HG03139 (cell line): Measurements from ENCODE around the gene DNAH10.

ENCODE experiments used
- ATAC-seq: cut with Tn5 transposase; IDR thresholded peaks from one replicate; pipeline ENCODE4 v1.9.1; 2021; ENCODE audit not compliant: unreplicated experiment

DNAH10 gene

DNA sequence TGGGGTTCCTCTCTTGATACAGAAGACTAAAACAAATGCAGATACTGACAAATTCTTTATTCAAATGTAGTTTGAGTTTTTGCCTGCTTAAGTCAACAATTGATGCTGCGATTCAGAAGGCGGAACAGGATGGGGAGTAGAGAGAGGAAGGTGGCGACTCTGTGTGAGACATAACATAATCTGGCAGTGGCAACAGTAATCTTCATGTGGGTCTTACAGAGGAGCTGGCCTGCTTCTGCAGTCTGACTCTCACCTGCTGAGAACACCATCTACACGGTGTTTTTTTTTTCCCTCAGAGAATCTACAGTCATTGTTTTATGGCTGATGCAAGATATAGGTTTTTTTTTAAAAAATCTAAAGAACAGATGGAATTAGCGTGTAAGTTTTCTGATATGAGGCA lies 200.4 kb downstream of the DNAH10 start:
- no peak for ATAC-seq

DNA sequence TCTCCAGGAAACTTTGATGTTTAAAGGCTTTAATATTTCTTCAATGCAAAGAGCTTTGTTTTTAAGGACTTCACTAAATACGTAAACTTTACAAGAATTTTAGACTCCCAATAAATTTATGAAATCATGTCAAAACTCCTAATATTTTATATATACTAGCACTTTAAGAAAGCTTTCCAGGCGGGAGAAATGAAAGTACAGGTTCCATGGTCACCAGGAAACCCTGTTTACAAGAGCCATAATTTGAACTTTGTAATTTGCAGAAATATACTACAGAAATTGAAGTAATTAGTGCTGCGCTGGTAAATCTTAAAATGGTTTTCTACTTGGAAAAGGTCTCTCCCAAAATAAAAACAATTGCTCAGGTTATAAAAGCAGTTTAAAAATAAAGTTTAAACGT lies 201.7 kb downstream of the DNAH10 start:
- ATAC-seq = no peak

DNA sequence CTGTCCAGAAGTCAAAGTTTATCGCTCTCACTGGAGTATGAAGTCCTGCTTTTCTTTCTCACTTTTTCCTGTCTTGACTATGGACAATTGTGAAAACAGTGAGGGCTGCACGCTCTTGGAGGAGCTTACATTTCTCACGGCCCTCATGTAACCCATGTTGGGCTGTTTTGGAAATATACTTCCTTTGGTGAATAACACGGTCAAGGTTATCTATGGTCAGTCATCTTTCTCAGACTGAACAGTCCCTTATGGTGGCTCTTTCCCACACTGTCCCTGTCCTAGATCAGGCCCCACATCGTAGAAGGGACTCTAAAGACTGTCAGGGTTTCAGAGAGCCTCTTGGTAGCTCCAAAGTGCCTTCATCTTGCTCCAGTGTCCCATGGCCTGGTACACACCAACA lies 203.3 kb downstream of the DNAH10 start:
- ATAC-seq = no peak

DNA sequence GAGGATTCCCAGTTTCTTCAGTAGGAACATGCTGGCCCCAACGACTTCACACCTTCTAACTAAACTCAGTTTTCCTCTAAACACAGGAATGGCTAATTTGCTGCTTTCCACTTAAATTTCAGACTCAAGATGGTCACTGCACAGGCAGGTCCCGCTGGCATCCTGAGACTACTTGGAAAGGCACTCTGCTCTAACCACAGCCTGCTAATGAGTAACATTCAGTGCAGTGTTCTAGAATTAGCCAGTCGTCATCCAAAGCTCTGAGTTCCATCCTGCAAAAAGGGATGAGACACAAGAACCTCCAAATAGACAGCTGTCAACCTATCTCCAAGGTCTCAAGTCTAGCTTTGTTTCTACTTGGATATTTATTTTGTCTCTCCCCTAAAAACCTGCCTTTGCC lies 204.5 kb downstream of the DNAH10 start:
- ATAC-seq = no peak

DNA sequence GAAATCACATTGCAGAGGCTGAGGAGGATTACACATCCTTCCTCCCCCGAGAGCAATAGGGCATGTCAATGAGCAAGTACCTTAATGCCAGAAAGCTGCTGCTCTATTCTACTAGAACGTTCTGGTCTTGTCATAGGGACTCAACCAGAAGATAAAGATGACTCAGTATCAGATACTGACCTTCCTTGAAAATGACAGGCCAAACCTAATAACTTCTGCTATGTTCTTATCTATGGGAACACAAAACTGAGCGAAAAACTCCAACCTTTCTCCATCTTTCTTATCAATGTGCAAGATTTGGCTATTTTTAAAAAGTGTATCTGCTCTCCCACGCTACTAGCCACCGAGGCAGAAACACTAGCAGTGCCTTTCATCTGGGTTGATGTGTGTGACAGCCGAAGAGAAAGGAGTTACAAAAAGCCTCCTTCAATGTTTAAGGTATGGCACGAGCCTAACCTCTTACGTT lies 205.1 kb downstream of the DNAH10 start:
- no peak for ATAC-seq

DNA sequence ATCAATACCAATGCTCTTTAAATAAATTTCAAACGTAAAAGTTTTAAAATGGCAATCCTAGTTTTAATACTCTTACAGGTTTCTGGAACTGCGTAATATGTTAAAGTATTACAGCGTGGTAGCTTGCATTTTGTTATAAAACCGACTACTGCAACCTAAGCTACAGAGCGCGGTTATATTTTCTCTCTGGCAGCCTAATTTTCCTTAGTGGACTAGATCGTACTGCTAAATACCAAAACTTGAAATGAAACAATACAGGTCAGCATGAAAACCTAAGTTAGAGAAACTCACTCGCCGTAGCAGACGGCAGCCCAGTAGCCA lies 209.3 kb downstream of the DNAH10 start:
- no peak for ATAC-seq

DNA sequence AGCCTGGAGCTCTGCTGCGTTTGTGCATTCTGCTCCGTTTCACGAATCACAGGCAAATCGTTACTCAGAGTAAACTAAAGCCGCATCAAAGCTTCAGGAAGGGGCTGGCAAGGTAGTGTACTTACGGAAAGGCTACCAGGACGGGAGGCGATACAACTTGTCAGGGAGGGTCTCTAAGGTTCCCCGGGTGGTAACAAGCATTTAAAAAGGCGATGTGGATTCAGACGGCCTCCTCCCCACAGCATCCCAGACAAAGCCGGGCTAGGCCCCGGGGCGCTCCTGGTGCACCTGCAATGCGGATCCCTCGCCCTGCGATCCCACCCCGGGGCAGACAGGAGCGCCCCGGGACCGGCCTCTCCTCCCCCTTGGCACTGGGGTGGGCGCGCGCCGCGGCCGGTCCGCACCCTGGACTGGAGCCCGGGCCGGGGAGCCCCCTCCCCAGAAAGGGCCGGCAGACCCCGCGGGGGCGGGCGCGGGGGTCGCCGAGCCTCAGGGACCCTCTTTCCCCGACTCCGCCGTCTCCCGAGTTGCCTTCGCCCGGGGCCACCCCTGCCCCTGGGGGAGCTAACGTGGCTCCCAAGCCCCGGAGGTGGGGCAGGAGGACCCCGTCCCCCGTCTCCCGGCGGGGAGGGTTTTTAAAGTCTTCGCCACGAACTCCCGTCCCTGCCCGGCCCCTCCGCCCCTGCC lies 209.8 kb downstream of the DNAH10 start:
- no peak for ATAC-seq

DNA sequence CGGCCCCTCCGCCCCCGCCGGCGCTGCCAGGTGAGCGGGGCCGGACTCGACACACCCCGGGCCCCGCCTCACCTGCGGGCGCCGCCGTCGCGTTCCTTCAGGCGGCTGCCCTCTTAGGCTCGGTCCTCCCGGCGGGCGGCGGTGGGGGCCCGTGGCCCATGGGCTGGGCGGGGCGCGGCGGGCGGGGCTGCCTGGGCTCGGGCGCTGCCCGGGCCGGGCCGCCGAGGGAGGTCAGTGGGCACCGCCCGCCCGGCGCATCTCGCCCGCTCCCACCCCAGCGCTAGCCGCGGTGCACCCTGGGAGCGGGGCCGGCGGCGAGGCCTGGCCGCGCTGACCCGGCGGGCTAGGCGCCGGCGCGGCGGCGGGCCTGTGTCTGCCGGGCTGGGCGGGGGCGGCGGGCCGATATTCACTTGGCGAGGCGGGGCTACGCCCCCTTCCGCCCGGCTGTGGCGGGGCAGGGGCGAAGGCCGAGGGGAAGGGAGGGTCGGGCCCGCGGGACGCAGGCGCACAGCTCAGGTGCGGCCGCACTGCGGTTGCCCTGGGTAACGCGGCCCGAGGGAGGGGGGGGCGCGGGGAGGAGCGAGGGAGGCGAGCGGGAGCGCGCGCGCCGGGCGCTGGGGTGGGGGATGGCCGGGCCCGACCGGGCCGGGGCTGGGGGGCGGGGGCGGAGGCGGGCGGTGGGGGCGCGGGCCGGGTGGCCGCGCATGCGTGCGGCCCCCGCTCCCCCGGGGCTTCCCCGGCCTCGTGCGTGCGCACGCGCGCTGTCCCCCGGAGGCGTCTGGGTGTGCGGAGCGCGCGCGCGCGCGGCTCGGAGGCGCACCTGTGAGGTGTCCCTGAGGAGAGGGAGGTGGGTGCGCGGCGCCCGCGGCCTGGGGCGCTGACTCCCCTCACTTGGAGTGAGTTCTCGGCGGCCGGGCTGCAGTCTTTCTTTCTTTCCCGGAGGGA lies 210.6 kb downstream of the DNAH10 start, which contains the start of the genes CCDC92 and ZNF664:
TSS of gene CCDC92 (minus strand) at position 375 of the 945 bp plus-strand sequence. CDS start 28,526 bp downstream, outside the sequence.
TSS of gene ZNF664 (plus strand) at position 759 of the 945 bp plus-strand sequence. CDS start 38,930 bp downstream, outside the sequence.
- ATAC-seq = peak; percentile 74

DNA sequence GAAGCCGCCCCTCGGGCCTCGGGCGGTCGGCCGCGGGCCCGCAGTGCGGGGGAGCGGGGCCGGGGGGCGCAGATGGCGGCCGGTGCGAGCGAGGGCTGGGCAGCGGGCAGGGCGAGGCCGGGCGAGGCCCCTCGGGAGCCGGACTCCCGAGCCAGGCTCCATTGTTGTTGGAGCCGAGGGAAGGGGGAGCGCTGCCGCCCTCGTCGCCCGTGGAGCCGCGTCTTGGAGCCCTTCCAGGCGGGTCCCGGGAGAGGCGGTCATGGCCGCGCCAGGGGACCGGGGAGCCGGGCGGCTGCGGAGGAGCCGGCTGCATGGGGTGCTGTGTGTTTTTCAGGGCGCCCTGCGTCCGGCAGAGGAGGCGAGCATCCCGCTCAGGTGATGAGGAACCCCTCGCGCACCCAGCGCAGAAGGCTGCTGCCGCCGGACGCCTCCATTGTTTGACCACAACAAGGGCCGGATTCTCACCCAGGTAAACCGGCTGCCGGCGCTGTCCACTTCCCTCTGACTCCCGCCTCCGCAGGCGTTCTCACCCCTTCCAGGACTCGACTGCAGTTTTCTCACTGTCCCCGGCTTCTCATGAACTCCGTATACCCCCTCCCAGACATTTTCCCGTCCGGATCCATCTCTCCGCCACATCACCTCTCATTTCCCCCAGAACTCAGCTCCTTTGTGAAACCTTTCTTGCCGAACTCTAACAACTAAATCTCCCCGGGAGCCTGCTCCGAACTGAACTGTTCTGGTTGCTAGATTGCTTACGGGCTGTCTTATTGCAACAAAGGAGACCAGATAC lies 211.6 kb downstream of the DNAH10 start:
- ATAC-seq = peak; percentile 9

DNA sequence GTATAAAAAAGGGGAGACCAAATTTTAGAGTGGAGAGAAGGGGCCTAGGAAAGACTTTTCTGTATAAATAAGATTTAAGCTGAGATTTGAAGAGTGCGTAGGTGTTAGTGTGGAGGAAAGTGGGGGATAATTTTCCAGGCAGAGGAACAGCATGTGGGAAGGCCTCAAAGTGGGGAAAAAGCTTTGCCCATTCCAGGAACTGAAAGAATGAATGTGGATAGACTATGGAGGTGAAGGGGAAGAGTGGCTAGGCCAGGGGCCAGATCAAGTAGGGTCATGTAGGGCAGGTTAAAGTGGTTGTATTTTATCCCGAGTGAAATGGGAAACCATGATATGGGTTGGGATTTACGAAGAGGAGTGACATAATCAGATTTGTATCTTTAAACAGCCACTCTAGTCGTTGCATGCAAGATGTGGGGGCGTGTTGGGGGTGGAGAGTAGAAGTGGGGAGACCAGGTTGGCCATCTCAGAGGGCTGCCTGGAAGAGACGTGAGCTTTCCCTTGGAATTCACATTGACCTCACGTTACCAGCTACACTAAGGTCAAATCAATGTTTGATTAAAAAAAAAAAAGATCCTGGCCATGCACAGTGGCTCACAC lies 214.2 kb downstream of the DNAH10 start:
- ATAC-seq = no peak

DNA sequence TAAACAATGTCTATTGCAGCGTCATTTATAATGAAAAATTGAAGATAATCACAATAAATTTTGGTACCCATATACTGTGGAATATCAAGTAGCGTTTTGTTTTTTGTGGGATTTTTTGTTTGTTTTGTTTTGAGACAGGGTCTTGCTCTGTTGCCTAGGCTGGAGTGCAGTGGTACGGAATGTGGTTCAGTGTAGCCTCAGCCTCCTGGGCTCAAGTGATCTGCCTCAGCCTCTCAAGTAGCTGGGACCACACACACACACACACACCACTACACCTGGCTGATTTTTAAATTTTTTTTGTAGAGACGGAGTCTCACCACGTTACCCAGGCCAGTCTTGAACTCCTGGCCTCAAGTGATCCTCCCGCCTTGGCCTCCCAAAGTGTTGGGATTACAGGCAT lies 217.5 kb downstream of the DNAH10 start:
- ATAC-seq = no peak

DNA sequence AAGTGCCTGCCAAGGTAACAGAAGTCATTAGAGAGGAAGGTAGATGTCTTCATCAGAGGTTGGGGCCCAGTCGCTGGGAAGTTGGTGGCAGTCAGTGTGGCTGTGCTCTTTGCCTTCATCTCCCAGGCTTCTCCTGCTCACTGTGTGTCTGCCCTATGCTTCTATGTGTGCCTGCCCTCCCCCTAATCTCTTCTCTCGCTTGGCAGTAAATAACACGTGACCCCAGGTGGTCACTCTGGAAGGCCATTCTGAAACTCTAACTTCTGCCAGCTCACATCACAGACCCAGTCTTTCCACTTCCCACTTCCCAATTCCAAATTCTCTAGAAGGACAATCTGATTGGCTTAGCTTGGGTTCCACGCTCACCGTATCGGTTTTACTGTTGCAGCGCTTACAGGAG lies 220.2 kb downstream of the DNAH10 start:
- ATAC-seq = no peak

DNA sequence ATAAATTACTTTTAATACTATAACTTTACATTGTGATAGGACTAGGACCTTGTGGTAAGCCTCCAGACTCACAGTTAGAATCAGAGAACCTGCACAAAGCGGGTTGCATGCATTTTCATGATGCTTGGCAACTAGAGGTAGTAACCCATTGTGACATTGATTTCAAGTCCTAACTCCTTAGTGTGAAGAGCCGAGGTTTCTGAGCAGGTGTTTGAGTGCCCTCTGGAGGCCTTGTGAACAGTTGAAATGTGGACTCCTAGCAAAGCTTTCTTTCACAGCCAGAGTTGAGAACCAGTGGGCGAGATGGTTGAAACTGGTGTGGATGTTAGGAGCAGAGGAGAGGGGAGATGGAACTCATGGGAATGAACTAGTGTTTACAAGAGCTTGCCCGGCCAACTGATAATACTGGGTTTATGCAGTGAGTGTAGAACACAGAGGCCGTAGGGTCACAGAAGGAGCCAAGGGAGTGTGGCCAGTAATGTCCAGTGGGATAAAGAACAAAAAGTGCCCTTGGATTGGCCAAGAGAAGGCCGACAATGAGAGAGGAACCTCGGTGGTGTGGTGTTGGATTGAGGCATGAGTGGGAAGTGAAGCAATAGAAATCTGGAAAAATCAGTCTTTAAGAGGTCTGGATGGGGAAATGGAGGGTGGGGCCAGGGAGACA lies 221.9 kb downstream of the DNAH10 start:
- ATAC-seq = no peak

DNA sequence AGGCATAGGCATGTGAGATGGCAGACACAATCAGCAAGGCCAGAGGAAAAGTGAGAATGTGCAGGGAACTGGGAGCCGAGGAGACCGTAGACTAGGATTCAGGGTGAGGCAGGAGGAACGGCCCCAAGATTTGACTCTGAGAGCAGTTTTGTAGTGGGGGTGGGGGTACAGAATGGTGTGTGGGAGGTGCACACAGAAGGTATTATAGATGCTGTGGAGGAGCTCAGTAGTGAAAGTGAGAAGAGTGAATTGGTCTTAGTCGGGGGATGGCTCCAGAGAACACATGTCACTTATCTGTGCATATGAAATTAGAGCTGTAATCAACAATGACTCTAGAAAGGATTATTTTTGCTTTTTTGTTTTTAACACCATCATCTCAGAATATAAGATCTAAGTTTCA lies 222.8 kb downstream of the DNAH10 start:
- ATAC-seq = no peak
